Measurements from ENCODE around the gene CST9L.

DNA sequence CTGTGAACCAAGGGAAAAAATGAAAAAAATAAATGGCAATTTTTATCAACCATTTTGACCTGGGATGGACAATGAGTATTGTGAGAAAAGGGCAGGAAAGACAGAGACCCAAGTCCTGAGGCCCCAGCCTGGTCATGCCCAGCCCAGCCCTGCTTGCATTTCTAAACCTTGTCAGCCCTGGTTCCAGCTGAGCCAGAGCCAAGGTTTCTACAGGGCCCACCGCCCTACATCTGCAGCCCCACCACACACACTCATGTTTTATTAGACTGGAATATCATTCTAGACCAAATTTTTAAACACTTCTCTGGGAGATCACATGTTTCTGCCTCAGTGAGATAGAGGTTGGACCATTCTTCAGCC is 667 bp upstream of the CST9L start:
- no peak for TF ChIP-seq POLR2AphosphoS5 (IDR thresholded peaks at IDR 0.05)
- TF ChIP-seq CTCF (IDR thresholded peaks at IDR 0.05) = no peak
